Measurements from ENCODE around the gene ZC3H7B.

The ZC3H7B gene

DNA sequence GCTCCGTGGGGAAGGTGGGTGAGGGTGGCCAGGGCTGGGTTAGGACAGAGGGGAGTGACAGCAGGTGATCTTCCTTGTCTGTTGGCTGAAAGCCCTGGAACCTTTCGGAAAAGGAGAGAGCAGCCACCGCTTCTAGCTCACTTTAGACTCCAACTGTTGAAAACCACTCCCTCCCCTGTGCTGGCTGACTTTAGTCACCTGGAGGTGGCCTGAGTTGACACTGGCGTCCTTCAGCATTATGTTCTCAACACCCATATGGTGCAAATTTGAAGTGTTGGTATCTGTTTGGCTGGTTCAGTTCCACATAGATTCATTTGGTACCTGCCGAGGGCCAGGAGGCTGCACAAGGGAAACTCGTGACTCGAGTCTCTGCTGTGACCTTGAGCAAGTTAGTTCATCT, 28.8 kb downstream of the ZC3H7B start:
- no peak for DNase-seq (ENCODE audit: low read depth in 1 of 2, low spot score in 1 of 2)

DNA sequence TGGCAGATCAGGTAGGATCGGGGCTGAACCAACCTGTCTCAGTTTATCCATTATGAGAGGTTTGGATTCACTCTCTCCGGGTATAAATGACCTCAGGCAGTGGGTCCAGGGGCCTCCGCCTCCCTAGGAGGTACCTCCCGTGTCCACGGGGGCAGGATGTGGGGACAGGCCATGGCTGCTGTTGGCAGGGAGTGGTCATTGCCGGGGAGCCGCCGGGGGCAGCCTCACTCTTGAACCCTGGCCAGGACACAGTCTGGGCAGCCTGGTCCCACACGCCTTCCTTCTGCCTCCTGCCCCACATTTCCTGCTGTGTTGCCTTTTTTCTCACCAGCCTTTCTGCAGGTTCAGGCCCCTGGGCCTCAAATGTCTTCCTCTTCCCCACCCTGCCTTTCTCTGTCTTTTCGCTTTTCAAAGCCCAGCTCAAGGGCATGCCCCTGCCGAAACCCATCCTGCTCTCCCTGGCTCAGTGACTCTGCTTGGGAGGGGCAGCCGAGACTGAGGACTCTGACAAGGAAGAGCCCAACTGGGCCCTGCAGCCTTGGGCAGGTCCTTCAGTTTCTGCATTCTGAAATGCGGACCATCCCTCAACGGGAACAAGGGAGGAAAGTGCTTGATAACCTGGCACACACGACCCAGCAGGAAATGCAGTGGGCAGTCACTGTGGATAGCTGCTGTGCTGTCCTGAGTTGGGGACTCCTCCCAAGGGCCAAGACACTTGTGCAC, 31.1 kb downstream of the ZC3H7B start:
- no peak for DNase-seq (ENCODE audit: low read depth in 1 of 2, low spot score in 1 of 2)

DNA sequence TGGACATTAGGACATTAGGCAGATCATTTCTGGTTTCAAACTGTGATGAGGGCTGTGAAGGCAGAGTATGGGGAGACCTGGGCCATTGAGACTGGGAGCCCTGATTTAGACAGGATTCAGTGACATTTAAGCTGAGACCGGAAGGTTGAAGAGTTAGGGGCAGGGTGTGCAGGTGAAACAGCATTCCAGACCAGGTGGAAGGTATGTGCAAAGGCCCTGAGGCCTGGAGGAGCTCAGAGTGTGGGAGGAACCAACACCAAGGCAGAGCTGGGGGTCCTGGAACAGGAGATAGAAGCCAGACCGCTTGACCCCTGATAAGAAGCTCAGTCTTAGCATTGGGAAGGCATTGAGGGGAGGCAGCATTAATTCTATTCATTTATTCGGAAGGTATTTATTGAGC, 32.5 kb downstream of the ZC3H7B start:
- DNase-seq (ENCODE audit: low read depth in 1 of 2, low spot score in 1 of 2): no peak

DNA sequence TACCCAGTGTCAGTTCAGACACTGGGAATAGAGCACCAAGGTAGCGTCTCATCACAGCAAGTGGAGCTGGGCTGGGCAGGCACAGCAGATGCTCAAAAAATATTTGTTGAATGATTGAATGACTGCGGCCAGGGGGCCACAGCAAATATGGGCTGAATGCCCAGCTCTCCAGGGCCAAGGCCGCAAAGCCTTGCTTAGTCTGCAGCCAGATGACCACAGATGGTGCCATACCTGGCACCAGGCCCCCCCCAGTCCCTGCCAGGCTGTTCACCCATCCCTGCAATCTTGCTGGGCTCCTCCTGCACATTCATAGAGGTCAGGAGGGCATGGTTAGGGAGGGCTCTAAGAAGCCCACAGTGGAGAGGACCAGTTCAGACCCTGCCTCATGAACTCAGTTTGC, 32.9 kb downstream of the ZC3H7B start:
- DNase-seq (ENCODE audit: low read depth in 1 of 2, low spot score in 1 of 2): no peak

DNA sequence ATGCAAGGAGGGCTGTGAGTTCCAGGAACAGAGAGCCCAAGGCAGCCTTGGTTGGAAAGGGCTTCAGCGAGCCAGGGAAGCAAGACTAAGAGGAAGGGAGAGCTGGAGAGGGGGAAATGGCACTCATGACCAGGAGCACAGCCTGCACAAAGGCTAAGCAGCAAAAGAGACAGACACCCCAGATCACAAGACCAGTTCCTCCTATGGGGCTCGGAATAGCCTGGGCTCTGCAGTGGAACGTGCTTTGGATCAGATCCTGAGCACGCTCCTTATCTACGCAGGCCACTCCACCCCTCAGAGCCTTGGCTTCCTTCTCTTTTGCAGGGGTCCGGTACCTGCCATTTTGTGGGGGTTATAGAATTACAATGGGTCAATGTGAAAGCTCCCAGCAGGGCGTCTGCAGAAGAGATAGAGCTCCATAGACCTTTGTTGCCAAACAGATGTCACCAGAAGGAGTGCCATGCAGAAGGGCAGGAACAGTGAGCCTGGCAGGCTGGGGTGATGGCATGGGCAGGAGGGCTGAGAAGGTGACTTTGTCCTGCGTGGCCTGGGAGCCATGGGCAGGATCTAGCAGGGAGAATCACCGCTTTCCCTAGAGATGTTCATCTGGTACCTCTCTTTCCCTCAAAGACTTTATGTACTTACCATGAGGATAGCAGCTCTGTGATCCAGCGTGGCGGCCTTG, 33.8 kb downstream of the ZC3H7B start:
- no peak for DNase-seq (ENCODE audit: low read depth in 1 of 2, low spot score in 1 of 2)

DNA sequence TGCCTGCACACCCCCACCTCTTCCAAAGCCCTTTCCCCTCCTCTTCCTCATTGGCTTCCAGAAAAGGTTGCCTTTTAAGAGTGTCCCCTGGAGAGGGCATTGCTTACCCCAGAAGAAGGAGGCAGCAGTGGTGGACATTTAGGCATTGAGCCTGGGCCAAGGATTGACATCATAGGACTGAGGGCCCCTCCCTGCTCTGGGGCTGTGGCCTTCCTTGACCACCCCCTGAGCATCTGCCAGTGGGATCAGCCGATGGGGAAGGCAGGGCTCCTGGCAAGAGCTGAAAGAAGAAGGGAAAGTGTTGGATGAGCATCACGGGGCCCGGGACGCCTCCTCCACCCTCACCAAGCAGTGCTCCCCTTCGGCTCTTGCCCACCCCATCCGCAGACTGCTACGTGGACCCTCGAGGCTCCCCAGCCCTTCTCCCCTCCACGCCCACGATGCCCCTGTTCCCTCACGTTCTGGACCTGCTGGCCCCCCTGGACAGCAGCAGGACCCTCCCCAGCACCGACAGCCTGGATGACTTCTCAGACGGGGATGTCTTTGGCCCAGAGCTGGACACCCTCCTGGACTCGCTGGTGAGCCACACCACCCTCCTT, 37.4 kb downstream of the ZC3H7B start:
- no peak for DNase-seq (ENCODE audit: low read depth in 1 of 2, low spot score in 1 of 2)

DNA sequence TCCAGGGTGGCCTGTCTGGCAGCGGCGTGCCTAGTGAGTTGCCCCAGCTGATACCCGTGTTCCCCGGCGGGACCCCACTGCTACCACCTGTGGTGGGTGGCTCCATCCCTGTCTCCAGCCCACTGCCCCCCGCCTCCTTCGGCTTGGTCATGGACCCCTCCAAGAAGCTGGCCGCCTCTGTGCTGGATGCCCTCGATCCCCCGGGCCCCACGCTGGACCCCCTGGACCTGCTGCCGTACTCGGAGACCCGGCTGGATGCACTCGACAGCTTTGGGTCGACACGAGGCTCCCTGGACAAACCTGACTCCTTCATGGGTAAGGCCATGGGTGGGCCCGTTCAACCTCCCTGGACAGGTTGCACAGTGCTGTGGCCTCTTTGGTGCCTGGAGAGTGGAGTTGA, 38.5 kb downstream of the ZC3H7B start:
- DNase-seq (ENCODE audit: low read depth in 1 of 2, low spot score in 1 of 2): no peak

DNA sequence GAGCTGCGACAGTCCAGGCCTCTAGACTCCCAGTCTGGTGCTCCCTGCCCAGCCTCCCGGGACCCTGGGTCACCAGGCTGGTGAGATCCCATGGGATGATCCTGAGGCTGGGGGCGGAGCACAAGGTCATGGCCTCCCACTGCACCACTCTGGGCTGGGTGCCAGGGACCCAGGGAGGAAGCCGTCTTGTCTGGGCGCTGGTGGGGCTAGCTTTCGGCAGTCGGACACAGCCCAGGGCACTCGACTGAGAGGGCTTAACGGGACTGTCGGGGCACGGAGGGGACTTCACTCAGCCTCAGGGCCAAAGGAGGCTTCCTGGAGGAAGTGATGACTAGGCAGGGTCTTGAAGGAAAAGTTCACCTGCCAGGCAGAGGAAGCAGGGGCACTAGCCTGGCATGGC, 39.0 kb downstream of the ZC3H7B start:
- DNase-seq (ENCODE audit: low read depth in 1 of 2, low spot score in 1 of 2): no peak

DNA sequence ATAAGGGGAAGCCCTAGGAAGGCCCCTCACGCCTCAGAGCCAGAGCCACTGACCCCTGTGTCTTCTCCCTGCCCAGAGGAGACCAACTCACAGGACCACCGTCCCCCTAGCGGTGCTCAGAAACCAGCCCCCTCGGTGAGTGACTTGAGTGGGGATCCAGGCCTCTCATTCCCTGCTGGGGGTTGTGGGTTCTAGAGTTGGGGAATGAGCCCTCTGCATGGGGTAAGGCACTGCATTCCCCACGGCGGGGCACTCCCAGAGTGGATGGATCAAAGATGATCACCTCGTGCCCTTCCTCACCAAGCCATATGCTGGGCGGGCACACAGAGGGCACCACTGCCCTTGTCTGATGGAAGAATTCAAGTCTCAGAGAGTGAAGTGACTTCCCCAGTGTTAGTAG, 39.7 kb downstream of the ZC3H7B start:
- no peak for DNase-seq (ENCODE audit: low read depth in 1 of 2, low spot score in 1 of 2)

DNA sequence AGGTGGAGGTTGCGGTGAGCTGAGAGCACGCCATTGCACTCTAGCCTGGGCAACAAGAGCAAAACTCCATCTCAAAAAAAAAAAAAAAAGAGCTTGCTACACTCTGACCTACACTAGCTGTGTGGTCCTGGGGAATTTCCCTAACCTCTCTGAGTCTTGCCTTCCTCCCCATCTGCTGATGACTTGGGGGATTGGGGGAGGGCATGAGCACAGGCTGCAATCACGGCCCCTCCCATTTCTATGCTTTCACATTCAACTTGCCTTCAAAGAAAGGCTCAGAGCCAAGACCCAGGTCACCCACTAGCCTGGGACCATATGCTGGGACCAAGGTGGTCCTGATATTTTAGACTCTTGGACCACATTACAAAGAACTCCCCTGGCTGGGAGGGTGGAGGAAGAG, 40.7 kb downstream of the ZC3H7B start:
- DNase-seq (ENCODE audit: low read depth in 1 of 2, low spot score in 1 of 2): no peak

DNA sequence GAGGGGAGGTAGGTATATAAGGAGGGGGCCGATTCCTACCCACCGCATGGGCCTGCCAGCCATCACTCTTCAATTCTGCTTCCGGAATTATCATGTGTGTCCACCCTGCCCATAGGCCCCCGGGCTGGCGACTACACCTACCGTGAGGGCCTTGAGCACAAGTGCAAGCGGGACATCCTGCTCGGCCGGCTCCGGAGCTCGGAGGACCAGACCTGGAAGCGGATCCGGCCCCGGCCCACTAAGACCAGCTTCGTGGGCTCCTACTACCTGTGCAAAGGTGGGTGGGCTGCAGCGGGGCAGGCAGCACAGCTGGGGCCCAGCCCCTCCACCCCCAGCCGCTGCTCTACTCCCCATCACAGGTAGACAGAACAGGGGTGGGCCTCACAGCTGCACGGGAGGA, 42.0 kb downstream of the ZC3H7B start:
- no peak for DNase-seq (ENCODE audit: low read depth in 1 of 2, low spot score in 1 of 2)

DNA sequence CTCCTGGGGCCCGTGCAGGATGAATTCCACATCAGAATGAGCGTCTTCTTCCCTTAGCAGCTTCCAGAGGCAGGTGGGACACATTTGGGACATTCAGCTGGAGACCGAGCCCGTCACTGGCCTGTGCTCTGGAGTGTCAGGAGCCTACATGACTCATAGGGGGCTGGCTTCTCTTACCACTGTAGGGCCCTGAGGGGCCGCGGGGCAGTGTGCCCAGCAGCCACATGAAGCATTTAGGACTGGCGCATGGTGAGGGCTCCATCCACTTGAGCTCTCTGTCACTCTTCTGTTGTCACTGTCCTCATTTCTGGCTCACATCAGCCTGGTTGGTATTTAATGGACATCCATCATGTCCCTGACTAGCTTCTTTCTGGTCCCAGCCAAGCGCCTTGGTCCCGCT, 42.4 kb downstream of the ZC3H7B start:
- DNase-seq (ENCODE audit: low read depth in 1 of 2, low spot score in 1 of 2): no peak

DNA sequence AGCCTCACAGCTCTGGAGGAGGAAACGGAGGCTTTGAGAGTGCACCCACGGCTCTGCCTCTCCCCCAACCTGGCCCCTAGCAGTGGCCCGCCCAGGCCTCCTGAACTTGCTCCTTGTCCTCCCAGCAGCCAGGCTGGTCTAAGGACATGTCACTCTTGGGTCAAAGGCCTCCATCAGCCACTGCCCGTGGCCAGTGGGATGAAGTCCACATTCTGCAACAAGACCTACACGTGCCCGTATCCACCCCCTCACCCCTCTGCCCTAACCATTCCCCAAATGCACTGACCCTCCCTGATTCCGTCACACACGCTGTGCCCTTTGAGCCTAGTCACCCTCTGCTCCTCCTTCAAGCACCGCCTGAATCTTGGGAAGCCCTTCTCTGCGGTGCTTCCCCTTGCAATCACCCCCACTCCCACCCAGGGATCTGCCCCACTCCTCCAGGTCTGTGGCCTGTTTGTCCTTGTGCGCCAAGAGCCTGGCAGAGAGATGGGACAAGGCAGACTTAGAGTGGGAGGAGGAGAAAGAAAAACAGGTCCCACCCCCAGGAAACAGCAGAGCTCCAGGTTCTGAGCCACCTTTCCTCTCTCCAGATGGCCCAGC, 43.0 kb downstream of the ZC3H7B start:
- DNase-seq (ENCODE audit: low read depth in 1 of 2, low spot score in 1 of 2): no peak

DNA sequence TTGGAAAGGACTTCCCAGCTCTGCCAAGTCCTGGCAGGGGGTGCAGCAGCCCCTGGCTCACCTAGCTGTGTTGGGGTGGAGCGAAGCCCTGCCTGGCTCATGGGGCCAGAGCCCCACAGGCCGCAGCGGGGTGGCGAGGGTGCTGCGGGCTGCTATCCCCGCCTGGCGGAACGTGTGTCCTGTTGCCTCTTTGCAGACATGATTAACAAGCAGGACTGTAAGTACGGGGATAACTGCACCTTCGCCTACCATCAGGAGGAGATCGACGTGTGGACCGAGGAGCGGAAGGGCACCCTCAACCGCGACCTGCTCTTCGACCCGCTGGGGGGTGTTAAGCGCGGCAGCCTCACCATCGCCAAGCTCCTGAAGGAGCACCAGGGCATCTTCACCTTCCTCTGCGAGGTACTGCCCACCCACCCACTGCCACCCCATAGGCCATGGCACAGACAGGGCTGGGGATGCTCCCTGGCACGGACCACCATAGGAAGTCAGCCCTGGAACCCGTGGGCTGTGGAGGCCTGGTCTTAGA, 44.5 kb downstream of the ZC3H7B start:
- no peak for DNase-seq (ENCODE audit: low read depth in 1 of 2, low spot score in 1 of 2)

DNA sequence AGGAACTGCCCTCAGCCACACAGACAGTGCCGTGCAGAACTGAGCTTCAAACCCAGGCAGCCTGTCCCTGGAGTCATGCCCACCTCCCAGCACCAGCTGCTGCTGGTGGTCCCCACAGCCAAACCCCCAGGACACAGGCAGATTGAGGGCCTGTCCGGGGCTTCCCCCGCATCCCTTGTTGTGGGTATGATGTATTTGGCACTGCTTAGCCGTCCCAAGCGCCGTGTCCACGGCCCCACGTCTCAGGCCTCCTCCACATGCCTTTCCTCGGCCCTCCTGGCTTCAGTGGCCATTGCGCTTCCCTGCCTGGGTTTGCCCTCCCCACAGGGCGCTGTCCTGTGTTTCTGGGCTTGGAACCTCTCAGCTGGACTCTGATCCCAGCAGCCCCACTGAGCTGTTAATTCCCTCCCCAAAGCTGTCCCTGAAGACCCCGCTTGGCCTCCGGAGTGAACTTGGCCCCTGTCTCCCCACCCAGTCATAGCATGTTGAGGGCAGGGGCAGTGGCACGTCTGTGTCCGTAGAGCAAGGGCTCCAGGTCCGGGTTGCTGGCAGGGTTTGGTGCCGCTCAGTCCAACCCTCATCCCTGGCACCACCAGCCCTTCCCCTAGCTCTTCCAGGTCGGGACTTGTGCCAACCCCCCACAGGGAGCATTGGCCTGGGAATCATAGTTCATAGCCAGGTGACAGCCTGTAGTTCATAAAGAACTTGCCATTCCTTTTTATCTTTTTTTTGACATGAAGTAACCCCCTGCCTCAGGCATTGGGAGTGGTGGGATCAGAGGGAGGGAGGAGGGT, 45.9 kb downstream of the ZC3H7B start:
- DNase-seq (ENCODE audit: low read depth in 1 of 2, low spot score in 1 of 2): no peak

DNA sequence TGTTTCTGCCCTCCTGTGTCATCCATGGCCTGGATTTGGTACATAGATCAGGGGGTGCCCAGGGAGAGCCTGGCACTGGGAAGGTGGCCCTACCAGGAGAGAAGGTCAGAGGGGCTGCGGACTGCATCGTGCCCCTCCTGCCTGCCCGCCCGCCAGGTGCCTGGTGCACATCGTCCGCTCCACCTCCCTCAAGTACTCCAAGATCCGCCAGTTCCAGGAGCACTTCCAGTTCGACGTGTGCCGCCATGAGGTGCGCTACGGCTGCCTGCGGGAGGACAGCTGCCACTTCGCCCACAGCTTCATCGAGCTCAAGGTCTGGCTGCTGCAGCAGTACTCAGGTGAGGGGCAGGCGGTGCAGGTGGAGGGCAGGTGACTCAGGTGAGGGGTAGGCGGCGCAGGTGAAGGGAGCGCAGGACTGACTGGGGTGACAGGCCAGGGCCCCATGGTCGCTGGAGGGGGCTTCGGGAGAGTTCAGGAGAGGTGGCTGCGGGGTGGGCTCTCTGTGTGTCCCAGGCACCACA, 47.7 kb downstream of the ZC3H7B start:
- no peak for DNase-seq (ENCODE audit: low read depth in 1 of 2, low spot score in 1 of 2)

DNA sequence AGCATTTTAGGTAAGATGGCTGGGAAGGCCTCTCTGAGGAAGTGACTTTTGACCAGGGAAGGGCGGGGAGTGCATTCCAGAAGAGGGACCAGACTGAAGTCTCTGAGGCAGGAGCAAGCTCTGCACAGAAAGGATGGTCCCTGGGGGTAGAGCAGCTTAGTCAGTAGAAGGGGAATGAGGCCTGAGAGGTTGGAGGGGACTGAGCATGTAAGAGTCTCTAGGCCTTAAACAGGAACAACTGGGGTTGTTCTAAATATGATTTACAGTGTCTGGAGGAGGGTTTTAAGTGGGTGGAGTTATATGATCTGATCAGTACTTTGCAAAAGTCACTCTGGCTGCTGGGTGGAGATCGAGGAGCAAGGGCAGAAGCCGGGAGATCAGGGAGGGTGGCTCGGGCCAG, 48.8 kb downstream of the ZC3H7B start:
- DNase-seq (ENCODE audit: low read depth in 1 of 2, low spot score in 1 of 2): no peak

DNA sequence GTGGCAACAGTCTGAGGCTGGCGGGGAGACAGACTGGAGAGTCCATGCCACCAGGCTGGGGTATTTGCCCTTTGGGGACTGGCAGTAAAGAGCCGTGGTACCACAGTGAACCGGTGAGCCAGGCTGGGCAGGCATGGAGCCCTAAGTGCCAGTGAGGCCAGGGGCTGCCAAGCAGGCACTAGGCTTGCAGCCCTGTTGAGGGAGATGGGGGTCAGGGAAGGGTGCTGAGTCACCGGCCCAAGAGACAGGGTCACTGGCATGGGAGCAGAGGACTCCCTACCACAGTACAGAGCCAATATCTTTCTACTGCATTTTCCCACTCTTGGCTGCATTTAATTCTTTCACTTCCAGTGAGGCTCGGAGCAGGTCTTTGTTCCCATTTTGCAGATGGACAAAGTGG, 49.7 kb downstream of the ZC3H7B start:
- DNase-seq (ENCODE audit: low read depth in 1 of 2, low spot score in 1 of 2): no peak

DNA sequence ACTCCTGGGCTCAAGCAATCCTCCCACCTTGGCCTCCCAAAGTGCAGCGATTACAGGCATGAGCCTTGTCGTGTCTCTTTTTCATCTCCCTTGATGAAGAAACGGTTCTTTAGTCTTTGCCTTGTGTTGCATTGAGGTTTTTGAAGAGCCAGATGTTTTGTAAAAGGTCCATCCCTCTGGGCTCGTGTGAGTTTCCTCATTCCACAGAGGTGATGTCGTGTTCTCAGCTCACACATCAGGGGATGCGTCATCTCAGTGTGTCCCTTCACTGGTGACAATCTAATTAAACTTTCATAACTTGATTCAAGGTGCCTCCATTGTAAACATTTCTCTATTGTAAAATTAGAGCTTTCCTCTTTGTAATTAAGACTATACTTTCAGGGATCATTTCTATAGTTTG, 50.7 kb downstream of the ZC3H7B start:
- DNase-seq (ENCODE audit: low read depth in 1 of 2, low spot score in 1 of 2): no peak

DNA sequence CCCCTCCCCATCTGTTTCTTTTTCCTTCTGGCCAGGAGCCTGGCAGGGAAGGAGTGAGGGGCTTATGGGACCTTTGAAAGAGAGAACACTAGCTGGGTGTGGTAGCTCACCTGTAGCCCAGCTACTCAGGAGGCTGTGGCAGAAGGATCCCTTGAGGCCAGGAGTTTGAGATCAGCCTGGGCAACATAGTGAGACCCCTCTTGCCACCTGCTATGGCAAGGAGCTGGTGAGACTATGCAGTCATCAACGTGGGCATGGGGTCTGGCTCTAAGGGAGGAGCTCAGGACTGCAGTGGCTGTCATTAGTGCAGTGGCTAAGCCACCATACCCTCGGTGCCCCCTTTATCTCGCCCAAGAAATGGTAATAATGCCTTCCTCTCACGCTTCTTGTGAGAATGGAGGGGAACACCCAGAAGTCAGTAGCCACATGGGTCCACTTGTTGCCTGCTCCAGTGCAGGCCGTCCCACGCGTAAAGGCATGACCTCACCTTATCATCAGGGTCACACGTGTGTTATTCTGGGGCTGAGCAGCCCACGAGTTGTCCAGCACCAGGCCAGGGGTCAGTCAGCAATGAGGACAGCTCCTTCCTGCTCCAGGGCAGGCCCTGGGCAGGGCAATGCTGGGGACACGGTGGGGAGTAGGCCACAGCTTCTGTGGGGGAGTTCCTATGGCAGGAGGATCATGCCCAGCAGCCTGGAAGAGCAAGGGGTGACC, 52.7 kb downstream of the ZC3H7B start:
- DNase-seq (ENCODE audit: low read depth in 1 of 2, low spot score in 1 of 2): no peak
